Measurements from ENCODE around the gene BCAS4.

The BCAS4 gene

DNA sequence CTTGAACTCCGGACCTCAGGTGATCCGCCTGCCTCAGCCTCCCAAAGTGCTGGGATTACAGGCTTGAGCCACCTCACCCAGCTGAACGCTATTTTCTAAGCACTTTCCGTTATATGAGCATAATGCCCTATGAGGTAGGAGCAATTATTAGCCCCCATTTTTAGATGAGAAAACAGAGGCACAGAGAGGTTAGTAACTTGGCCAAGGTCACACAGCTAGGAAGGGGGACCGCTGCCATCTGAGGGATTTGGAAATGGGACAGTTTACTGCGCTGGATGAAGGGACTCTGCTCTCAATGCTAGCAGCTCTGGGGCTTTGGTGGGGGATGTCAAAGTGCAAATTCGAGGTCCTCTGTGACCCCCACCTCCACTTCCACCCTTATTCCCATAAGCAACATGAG, 62.5 kb downstream of the BCAS4 start:
- DNase-seq: no peak

DNA sequence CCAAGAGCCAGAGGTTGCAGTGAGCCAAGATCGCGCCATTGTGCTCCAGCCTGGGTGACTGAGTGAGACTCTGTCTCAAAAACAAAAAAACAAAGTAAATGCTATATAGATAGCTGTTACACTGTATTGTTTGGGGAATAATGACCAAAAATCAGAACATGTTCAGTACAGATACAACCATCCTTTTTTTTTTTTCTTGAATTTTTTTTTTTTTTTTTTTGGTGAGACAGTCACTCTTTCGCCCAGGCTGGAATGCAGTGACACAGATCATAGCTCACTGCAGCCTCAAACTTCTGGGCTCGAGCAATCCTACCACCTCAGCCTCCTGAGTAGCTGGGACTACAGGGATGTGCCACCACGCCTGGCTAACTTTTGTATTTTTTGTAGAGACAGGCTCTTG, 63.7 kb downstream of the BCAS4 start:
- no peak for DNase-seq

DNA sequence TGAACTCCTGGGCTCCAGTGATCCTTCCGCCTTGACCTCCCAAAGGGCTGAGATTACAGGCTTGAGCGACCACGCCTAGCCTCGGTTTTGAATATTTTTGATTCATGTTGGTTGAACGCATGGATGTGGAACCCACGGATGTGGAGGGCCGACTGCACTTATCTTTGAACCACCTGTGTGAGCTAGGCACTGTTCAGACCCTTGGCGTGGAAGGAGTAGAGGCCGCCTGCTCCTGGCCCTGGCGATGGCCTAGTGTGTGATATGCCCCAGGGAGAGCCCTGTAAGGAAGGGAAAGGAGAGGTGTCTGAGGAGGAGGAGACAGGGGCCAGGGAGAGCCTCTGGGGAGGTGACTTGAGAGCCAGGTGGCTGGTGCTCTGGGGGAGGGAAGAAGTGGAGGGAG, 64.3 kb downstream of the BCAS4 start:
- DNase-seq: no peak

DNA sequence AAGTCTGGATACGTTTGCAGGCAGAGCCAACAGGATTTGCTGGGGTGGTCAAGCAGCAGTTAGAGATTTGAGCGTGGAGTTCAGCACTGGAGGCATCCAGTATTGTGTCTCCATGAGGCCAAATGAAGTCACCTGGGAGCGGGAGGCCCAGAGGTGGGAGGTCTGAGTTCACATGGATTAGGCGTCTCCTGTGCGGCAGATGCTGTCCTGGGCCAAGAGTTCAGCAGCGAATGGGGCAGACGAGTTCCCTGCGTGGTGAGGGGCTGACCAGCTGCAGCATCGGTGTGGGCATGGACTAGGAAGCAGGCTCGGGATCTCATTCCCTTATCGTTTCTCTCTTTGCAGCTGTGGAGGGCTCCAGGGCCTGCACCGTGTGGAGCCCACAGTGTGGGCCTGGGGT, 66.2 kb downstream of the BCAS4 start:
- no peak for DNase-seq

DNA sequence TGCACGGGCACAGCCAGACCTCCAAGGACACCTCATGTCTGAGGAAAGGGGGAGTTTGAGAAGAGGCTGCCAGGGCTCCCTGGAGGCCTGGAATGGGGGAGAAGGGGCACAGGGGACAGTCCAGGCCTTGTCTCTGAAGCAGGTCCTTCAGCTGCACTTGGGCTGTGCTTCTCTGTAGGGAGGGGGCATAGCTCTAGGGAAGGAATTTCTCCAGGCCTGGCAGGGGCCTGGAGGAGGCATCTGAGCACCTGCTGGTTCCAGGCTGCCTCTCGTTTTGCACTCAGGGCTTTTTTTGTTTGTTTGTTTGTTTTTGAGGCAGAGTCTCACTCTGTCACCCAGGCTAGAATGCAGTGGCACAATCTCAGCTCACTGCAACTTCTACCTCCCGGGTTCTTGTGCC, 67.7 kb downstream of the BCAS4 start:
- no peak for DNase-seq

DNA sequence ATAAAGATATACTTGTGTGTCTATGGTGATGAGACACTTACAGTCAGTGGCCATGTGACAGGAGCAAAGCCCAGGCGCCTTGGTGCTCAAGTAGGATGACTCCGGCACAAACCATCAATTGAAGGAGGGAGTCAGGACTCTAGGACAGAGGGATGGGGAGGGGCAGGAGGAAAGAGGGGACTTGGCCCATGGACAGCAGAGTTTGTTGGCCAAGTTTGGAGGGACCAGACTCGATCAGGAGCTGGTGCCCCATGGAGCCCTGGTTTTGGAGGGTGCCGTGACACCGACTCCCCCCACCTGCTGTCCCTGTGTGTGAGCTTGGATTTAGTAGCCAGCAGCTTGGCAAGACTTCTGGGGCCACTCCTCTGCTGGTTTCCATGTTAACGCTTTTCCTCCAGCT, 70.3 kb downstream of the BCAS4 start:
- no peak for DNase-seq

DNA sequence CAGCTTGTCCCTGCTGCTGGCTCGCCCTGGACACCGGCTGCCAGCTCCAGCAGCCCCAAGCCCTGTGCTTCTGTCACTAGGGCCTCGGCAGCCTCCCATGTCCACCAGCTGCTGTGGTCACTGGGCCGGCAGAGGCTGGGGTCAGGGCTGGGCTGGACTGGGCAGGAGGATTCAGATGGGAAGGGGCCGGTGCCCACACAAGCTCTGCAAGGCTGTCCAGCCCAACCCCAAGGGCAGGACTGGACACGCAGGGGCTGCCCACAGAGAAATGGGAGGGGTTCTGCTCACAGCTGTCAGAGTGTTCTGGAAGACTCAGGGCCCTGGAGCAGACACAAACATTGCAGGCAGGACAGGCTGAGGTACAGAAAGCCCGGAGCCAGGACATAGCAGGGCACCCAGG, 70.7 kb downstream of the BCAS4 start:
- no peak for DNase-seq

DNA sequence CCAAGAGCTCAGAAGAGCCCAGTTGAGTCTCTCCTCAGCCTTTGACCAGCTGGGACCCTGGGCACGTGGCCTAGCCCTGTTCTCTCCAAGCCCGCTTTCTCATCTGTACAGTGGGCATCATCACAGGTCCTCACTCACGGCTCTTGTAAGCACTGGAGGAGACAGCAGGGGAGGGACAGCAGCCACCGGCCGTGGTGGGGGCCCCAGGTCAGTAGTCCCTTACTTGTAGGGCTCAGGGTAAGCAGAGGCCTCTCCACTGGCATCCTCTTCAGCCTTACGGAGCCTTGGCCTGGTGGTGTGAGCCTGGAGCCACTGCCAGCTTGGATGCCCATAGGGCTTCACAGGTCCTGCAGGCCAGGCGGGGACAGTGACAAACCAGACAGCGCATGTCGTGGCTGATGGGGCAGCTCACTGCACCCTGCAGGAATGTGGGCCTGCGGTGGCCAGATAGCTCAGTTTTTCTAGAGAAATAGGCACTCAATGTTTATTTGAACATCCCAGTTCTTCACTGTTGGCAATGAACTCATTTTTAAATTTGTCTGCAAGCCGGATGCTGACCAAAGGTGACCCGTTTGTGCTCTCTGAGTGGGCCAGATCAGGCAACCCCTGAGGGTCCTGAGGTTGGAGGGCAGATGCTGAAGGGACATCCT, 71.3 kb downstream of the BCAS4 start:
- no peak for DNase-seq

DNA sequence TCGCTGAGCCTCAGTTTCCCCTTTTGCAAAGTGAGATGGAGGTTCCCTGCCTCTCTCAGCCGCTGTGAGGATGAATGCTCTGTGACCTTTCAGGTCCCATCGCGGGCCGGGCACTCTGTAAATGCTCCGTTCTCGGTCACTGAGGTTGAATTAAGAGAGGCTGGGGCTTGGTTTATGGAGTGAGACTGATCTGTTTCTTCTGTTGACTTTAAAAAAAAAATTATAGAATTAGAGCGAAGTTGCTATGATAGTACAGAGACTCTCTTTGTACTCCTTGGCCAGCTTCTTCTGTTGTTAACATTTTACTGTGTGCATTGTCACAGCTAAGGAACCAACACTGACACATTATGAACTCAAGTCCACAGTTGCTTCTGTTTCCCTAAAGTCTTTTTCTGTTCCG, 72.0 kb downstream of the BCAS4 start:
- no peak for DNase-seq

DNA sequence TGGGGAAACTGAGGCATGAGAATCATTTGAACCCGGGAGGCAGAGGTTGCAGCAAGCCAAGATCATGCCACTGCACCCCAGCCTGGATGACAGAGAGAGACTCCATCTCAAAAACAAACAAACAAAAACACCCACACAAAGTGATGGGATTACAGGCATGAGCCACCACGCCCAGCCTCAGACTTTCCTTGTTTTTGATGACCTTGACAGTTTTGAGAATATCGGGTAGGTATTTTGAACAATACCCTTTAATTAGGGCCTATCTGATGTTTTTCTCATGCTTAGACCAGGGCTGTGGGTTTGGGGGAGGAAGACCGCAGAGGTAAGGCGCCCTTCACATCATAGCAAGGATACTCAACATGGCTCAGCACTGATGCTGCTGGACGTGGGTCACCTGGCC, 72.9 kb downstream of the BCAS4 start:
- DNase-seq: no peak

DNA sequence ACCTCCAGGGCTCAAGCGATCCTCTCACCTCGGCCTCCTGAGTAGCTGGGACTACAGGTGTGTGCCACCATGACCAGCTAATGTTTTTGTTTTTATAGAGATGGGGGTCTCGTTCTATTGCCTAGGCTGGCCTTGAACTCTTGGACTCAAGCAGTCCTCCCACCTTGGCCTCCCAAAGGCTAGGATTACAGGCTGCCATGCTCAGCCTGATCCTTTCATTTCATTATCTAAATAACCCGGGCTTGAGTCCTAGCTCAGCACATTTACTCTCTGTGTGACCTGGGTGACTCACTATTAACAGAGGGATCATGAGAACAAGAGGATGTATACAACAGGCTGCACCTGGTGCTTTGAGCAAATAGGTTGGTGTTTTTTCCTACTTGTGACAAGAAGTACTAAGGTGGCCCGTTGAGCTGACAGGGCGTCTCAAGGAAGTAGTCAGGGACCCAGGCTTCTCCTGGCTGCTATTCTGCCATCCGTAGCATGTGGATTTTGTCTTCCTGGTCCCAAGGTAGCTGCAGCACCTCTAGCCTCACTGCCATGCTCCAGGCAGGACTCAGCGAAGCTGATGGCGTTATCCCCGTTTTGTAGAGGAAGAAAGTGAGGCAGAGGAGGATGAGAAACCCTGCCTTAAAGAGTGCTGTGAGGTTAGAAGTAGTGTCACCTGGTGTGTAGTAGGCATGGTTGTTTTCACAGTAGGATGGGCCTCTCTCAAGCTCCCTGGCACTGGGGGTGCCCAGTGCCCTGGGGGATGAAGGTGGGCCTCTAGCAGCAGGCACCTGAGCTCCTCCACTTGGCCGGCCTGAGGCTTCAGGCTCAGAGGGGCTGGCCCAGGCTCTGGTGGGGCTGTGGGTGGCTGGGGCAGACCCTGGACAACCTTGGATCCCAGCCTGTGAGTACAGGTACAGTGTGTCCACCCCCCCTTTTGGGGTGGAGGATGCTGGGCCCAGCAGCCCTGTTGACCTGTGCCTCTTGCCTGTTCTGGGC, 73.9 kb downstream of the BCAS4 start:
- no peak for DNase-seq

DNA sequence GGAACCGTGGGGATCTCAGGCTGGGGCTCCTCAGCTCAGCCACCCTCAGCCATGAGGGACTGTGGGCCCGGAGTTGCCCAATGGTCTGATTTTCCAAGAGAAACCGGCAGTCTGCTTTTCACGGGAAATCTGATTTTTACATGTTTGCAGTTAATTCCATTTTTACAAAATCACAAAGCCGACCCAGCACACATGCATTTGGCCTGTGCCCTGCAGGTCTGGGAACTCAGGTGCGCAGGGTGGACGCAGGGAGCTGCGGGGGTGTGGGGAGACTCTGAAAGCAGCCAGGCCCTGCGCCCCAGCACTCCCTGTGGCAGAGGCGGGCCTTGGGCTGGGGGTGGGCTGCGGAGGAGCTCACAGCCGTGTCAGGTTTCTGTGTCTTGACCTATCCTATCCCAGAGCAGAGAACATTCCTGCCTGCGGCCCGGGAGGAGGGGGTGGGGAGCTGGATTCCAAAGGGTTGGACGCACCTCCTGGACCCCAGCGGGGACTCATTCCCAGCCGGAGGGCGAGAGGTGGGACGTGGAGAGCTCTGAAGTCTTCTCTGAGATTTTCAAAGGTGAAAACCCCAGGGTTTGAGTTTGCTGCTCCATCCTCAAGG, 75.8 kb downstream of the BCAS4 start:
- DNase-seq: no peak

DNA sequence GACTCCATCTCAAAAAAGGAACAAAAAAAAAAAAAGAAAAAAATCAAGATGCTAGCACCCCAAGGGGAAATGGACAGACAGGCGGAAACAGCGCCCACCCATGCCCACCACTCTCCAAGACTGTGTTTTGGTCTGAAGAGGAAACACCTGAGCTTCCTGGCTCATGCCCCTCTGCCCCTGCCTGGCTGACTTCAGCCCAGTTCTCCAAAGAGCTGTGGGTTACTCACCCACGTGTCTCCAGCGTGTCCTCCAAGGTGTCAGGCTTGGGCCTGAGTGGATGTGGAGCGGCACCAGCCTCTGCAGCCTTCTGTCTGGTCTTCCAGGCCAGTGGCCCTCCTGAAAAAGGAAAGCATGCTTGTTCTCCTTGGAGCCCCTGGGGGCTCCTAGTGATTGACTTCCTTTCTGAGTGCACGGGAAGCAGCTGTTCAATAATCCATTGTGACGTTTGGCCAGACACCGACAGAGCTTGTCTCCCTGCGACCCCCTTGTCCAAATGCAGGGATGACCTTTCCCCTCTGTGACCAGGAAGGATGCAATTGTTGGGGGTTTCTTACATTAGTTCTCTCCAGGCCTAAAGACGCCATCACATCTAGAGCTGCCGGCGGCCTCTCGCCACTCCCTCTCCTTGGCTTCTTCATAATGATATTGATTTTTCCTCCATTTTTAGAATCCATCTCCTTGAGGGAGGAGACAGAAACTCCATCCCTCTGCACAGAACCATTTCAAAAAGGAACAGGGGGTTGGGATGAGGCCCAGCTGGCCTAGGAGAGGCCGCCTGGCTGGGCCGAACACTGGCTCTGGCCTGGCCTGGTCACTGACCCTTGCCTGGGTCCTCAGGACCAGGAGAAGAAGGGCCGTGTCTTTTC, 77.9 kb downstream of the BCAS4 start:
- no peak for DNase-seq

DNA sequence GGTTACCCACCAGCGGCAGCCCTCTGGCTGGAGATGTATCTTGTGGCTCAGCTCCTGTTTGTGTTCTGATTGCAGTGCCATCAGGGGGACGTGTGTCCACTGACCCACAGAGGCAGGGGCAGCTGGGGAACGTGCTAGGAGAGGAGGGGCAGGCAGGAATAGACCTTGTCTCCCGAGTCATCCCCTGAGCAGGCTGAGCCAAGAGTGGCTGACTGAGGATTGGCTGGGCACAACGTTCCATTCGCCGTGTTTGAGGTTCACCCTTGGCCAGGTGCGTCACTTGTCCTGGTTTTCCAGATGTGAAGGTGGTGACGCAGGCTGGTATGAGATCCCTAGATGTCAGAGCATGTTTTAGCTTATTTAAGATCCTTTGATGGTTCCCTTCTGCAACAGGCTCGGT, 78.7 kb downstream of the BCAS4 start:
- no peak for DNase-seq

DNA sequence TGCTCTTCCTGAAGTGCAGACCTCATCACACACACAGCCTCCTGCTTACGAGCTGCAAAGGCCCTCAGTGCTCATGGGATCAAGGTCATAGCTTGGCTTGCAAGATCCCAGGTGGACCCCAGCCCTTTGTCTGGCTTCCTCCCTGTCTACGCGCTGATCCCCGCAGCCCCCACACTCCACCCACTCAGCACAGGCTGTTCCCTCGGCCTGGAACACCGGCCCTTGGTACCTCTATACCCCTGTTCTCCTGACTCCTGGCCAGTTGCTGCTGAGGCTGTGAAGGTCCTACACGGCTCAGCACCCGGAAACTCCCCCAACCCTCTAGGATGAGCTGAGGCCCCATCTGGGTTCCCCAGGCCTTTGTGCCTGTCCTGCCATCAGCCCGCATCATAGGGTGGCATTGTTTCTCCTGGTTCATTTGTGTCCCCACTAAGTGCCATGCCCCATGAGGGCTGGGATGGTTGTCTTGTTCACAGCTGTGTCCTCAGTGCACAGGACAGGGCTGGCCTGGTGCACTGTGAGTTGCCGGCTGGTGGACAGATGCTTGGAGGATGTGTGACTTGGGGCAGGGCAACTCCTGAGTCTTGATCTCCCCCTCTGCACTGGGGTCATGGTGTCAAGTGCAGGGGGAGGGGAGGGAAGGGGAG, 79.4 kb downstream of the BCAS4 start:
- no peak for DNase-seq

DNA sequence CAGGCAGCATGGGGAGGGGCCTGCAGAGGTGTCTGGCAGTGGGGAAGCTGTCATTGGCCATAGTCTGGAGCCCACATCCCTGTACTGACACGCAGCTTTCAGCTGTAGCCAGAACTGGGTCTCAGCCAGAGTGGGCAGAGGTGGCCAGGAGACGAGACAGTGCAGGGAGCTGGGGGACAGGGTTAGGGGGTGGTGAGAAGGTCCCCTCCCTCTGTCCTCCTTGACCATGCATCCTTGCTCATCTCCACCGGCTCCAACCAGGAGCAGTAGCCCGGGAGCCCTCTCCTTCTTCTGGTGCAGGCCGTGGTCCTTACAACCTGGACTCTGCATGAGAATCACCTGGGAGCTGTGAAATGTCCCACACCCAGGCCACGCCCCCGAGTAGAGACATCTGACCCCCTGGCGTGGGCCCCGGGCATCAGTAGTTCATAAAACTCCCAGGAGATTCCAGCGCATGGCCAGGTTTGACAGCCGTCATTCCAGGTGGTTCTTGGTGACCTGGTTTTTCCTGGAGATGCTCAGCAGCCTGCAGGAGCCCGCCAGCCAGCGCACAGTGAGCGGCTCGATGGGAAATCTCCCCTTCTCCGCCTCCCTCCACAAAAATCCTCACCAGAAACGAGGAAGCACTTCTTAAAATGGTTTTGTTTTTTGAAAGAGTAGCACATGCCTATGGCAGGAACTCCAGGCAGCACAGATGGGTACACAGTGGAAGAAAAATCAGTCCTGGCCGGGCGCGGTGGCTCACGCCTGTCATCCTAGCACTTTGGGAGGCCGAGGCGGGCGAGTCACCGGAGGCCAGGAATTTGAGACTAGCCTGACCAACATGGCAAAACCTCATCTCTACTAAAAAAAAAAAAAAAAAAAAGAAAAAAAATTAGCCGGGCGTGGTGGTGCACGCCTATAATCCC, 80.2 kb downstream of the BCAS4 start:
- DNase-seq: no peak

DNA sequence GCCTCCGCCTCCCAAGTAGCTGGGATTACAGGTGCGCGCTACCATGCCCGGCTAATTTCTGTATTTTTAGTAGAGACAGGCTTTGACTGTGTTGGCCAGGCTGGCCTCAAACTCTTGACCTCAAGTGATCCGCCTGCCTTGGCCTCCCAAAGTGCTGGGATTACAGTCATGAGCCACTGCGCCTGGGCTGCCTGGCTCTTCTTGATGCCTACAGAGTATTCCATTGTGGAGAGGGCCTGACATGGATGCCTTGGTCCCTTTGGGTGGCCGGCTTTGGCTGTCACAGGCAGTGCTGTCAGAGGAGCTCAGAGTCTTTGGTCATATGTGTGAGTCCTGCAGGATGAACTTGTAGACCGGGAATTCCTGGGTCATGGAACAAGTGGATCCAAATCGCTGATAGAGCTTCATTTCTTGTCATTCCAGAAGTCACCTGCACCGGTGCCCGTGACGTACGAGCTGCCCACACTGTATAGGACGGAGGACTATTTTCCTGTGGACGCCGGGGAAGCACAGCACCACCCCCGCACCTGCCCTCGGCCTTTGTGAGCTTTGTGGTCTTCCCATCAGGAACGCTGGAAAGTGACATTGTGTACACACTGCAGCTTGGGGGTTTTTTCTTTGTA, 81.3 kb downstream of the BCAS4 start:
- DNase-seq: no peak

DNA sequence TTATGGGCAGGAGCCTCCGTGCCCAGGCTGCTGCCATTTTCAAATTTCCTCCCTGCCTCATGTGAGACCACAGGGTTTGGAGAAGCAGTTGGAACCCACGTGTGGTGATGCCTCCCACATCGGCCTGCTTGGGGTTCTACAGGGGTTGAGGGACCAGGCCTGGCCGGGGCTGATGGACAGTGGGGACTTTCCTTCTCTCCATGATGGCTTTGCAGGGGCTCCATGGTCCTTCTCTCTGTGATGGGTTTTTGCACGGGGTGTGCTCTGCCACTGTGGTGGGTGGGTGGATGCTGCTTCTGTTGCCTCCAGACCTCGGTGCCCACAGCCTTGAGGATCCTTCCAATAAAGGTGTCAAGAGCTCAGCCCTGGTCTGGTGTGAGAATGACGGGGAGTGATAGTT, 82.0 kb downstream of the BCAS4 start:
- no peak for DNase-seq

DNA sequence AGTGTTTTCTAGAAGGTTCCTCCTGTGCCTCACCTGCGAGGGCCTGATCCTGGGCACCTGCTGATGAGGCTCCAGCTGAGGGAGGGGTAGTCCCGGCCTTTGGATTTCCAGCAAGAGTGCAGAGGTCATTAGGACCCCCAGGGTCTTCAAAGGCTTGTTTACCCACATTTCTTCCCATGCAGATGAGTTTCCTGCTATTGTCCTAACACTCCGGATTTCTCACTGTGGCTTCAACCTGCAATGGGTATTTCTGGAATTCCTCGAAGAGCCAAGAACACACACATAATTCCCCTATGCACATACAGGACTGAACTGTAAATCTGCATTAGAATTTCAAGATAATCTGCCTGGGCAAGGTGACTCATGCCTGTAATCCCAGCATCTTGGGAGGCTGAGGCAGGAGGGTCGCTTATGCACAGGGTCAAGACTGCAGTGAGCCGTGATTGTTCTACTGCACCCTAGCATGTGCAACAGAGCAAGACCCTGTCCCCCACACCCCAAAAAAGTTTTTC, 82.4 kb downstream of the BCAS4 start:
- DNase-seq: no peak

DNA sequence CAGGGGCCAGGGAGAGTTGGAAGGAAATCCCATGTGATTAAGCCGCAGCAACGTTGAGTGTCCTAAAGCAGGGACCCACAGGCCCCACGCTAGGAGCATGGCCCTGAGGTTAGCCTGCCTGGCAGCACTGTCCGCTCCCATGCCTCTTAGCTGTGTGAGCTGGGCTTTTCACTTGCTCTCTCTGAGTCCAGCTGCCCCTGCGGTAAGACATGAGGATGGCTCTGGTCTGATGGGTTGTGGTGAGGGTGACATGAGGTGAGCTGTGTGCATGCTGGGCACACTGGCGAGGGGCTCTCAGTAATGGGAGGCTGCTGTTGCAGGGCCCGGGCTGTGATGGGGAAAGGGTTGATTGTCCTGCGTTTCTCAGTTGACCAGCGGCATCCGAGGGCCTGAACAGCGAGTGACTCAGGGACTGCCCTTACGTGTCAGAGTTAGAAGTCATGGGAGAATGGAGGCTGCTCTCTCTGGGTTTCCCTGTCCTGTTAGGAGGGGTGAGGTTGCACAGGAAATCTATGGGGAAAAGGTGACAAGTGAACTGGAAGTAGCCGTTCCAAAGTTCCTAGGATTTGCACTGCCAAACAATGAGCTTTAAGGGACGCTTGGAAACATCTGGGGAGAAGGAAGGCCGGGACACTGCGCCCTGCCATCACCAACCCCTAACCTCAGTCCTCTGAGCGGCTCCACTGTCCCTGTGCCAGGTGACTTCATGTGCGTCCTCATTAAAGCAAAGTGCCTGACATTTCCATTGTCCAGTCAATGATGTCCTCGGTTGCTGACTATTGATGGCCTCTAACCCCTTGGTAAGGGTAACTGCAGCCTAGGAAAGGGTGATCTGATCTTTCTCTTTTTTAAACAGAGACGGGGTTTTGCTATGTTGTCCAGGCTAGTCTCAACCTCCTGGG, 85.0 kb downstream of the BCAS4 start:
- no peak for DNase-seq
